HG03103 (cell line): Measurements from ENCODE around the gene BTBD10.

ENCODE experiments used
- ATAC-seq: cut with Tn5 transposase; IDR thresholded peaks from one replicate; pipeline ENCODE4 v1.9.1; 2021; ENCODE audit warnings: low read depth; ENCODE audit not compliant: unreplicated experiment

Gene BTBD10

GRCh38 chr11:13462901-13463778, at the start of gene BTBD10:
TSS of gene BTBD10 (minus strand) at chr11:13463222. CDS start at chr11:13445124, 18,098 bp downstream.
- ATAC-seq, result peak; percentile 97

GRCh38 chr11:13503393-13503792, 40.4 kb upstream of the BTBD10 start:
- ATAC-seq, result no peak

GRCh38 chr11:13502492-13502891, 39.5 kb upstream of the BTBD10 start:
- ATAC-seq, result no peak

- ATAC-seq, result no peak
Measured at GRCh38 chr11:13495929-13496328, 32.9 kb upstream of the BTBD10 start, which contains the start of gene PTH. TSS of gene PTH (minus strand) at chr11:13495997. CDS start at chr11:13492855, 3,142 bp downstream.

GRCh38 chr11:13494051-13494450, 31.0 kb upstream of the BTBD10 start:
- ATAC-seq, result no peak

- ATAC-seq, result peak; percentile 51
Measured at GRCh38 chr11:13487661-13488030, 24.6 kb upstream of the BTBD10 start.

- no peak for ATAC-seq
Measured at GRCh38 chr11:13486926-13487660, 24.1 kb upstream of the BTBD10 start.

GRCh38 chr11:13480198-13480597, 17.2 kb upstream of the BTBD10 start:
- no peak for ATAC-seq

- no peak for ATAC-seq
Measured at GRCh38 chr11:13479688-13480087, 16.7 kb upstream of the BTBD10 start.

- no peak for ATAC-seq
Measured at GRCh38 chr11:13475091-13475490, 12.1 kb upstream of the BTBD10 start.

GRCh38 chr11:13473013-13473722, 10.1 kb upstream of the BTBD10 start:
- ATAC-seq, result no peak

- no peak for ATAC-seq
Measured at GRCh38 chr11:13468750-13469149, 5.7 kb upstream of the BTBD10 start.

GRCh38 chr11:13465909-13466371, 2.9 kb upstream of the BTBD10 start:
- no peak for ATAC-seq

GRCh38 chr11:13463779-13464290, 813 bp upstream of the BTBD10 start:
- ATAC-seq, result no peak

- peak; percentile 29 for ATAC-seq
Measured at GRCh38 chr11:13462311-13462900, 616 bp downstream of the BTBD10 start.

GRCh38 chr11:13461291-13461690, 1.7 kb downstream of the BTBD10 start:
- no peak for ATAC-seq

GRCh38 chr11:13450832-13451397, 12.1 kb downstream of the BTBD10 start:
- ATAC-seq, result no peak

GRCh38 chr11:13449522-13449921, 13.5 kb downstream of the BTBD10 start:
- no peak for ATAC-seq

GRCh38 chr11:13448876-13449275, 14.1 kb downstream of the BTBD10 start:
- ATAC-seq, result no peak

- ATAC-seq, result no peak
Measured at GRCh38 chr11:13446444-13446843, 16.6 kb downstream of the BTBD10 start.
